GM12878 (cell line): Measurements from ENCODE around the gene REPS1. TPM values are rescaled to one million over a fixed set of nuclear protein-coding genes. Genes with fewer than 3 reads are reported as not detected.
A peak's percentile ranks its signal among the peaks of the same experiment; 100 is the strongest.

Experiments used
- CHD1 ChIP-seq: IDR thresholded peaks from 2 replicates; pipeline ENCODE4 v1.6.1; 2012; ENCODE audit warnings: low read depth, low read length, improper control_type of control experiment
- EED ChIP-seq: sonication (generic); IDR thresholded peaks from 2 replicates; pipeline ENCODE4 v1.6.1; 2016; ENCODE audit warnings: antibody characterized with exemption, low read depth
- FOXM1 ChIP-seq: IDR thresholded peaks from 2 replicates; pipeline ENCODE4 v1.6.1; 2012; ENCODE audit warnings: low read depth, mild to moderate bottlenecking, inconsistent platforms, low read length, moderate library complexity
- GABPA ChIP-seq: IDR thresholded peaks from 2 replicates; pipeline ENCODE4 v1.6.1; 2014; ENCODE audit warnings: antibody characterized with exemption, low read depth, mild to moderate bottlenecking, inconsistent platforms
- HDAC2 ChIP-seq: fragments of 200-600 bp; sonication (generic); IDR thresholded peaks from 2 replicates; pipeline ENCODE4 v1.6.1; 2017
- IKZF2 ChIP-seq, 2 experiments: fragments of 450-650 bp; IDR thresholded peaks; 2 replicates each; pipeline ENCODE4 v1.6.1; 2017; ENCODE audit warnings: mild to moderate bottlenecking in 2 of 2, moderate library complexity in 2 of 2
- IRF4 ChIP-seq: IDR thresholded peaks from 2 replicates; pipeline ENCODE4 v1.6.1; 2011; ENCODE audit warnings: low read depth, low read length
- JUND ChIP-seq: IDR thresholded peaks from 2 replicates; pipeline ENCODE4 v1.6.1; 2012; ENCODE audit warnings: low read depth, mild to moderate bottlenecking, low read length, improper control_type of control experiment, moderate library complexity
- LARP7 ChIP-seq: fragments of 450-650 bp; IDR thresholded peaks from 2 replicates; pipeline ENCODE4 v1.6.1; 2017; ENCODE audit warnings: mild to moderate bottlenecking
- MEF2A ChIP-seq: IDR thresholded peaks from 2 replicates; pipeline ENCODE4 v1.6.1; 2011; ENCODE audit warnings: low read depth, mild to moderate bottlenecking, low read length, moderate library complexity; ENCODE audit not compliant: insufficient read depth
- MTA3 ChIP-seq: IDR thresholded peaks from 2 replicates; pipeline ENCODE4 v1.6.1; 2012; ENCODE audit warnings: low read length, inconsistent platforms, borderline replicate concordance
- NFYB ChIP-seq: IDR thresholded peaks from 2 replicates; pipeline ENCODE4 v1.6.1; 2011; ENCODE audit warnings: low read depth, mild to moderate bottlenecking, low read length, improper control_type of control experiment, moderate library complexity; ENCODE audit not compliant: insufficient read depth
- NR2F1 ChIP-seq: fragments of 450-650 bp; conservative IDR thresholded peaks from 2 replicates; pipeline ENCODE4 v1.6.1; 2017; ENCODE audit warnings: mild to moderate bottlenecking
- POLR2A ChIP-seq: IDR thresholded peaks from 2 replicates; pipeline ENCODE4 v1.6.1; 2011; ENCODE audit warnings: low read depth, mild to moderate bottlenecking, low read length
- RBBP5 ChIP-seq: fragments of 200-600 bp; sonication (generic); conservative IDR thresholded peaks from 2 replicates; pipeline ENCODE4 v1.6.1; 2016
- SMAD1 ChIP-seq: fragments of 450-650 bp; IDR thresholded peaks from 2 replicates; pipeline ENCODE4 v1.6.1; 2018; ENCODE audit warnings: mild to moderate bottlenecking, low read depth; ENCODE audit not compliant: partially characterized antibody
- STAT1 ChIP-seq: fragments of 450-650 bp; conservative IDR thresholded peaks from 2 replicates; pipeline ENCODE4 v1.6.1; 2014; ENCODE audit warnings: antibody characterized with exemption, mild to moderate bottlenecking
- TARDBP ChIP-seq: IDR thresholded peaks from 2 replicates; pipeline ENCODE4 v1.6.1; 2016; ENCODE audit warnings: borderline replicate concordance
- USF1 ChIP-seq: IDR thresholded peaks from 2 replicates; pipeline ENCODE4 v1.6.1; 2011; ENCODE audit warnings: borderline replicate concordance, low read depth, mild to moderate bottlenecking, moderate library complexity, mixed read lengths, low read length; ENCODE audit not compliant: insufficient read depth; ENCODE audit errors: extremely low read length
- ZBTB40 ChIP-seq: fragments of 450-650 bp; IDR thresholded peaks from 2 replicates; pipeline ENCODE4 v1.6.1; 2016; ENCODE audit warnings: mild to moderate bottlenecking, moderate library complexity, borderline replicate concordance
- ZNF384 ChIP-seq: IDR thresholded peaks from 2 replicates; pipeline ENCODE4 v1.6.1; 2012; ENCODE audit warnings: low read depth, mild to moderate bottlenecking, low read length, improper control_type of control experiment, borderline replicate concordance
- ZNF687 ChIP-seq: fragments of 450-650 bp; IDR thresholded peaks from 2 replicates; pipeline ENCODE4 v1.6.1; 2017; ENCODE audit warnings: mild to moderate bottlenecking, moderate library complexity
- polyA plus RNA-seq, 11 experiments: library from polyadenylated mRNA; depleted of rRNA in 4 of 11; unstranded in 6 of 11; stranded (reverse) in 5 of 11; fragments of >200 nt; fragmentation: Nextera tagmentation in 4 of 11; fragmentation: Illumina TruSeq in 1 of 11; extraction: Ambion mirVana in 4 of 11; extraction: Trizol in 1 of 11; gene quantifications; 1 replicate in 1 of 11; 2 replicates in 10 of 11; pipeline versions ENCODE4 v1.2.1 to v1.2.3, GENCODE V29; 2011 to 2016; ENCODE audit warnings: inconsistent platforms in 2 of 11, missing spikeins in 2 of 11, low read depth in 1 of 11
- total RNA-seq, 4 experiments: library from RNA; depleted of rRNA in 3 of 4; stranded (reverse); fragments of >200 nt in 3 of 4; fragmentation: Illumina TruSeq in 1 of 4; extraction: Trizol in 1 of 4; gene quantifications; 2 replicates each; pipeline versions ENCODE4 v1.2.1 to v1.2.3, GENCODE V29; 2013 to 2021

The REPS1 gene
- total and polyA plus RNA-seq, 10 of the 15 experiments (the other 5 are each of a cell fraction or from before 2014, with no cell fraction given), result 13.7 to 59.3 (median 31.7) TPM

GRCh38 chr6:138882369-138883017 is 105.6 kb downstream of the REPS1 start (continued):
- TF ChIP-seq ZBTB40 (no peak), POLR2A (no peak), JUND (no peak), USF1 (no peak), FOXM1 (peak; percentile 82; the same call in 1 of the 2 replicates), MEF2A (no peak), IRF4 (peak; percentile 90), RBBP5 (0 out of 2 replicates have a peak, but pooled peaks have one; percentile 57), MTA3 (peak; percentile 67; the same call in 1 of the 2 replicates), STAT1 (no peak), TARDBP (no peak), NFYB (no peak), ZNF687 (peak; percentile 60; the same call in 1 of the 2 replicates), LARP7 (no peak), SMAD1 (no peak), ZNF384 (no peak), EED (peak; percentile 95), NR2F1 (peak; percentile 65; the same call in 1 of the 2 replicates), CHD1 (no peak), HDAC2 (no peak), GABPA (peak; percentile 61; the same call in 1 of the 2 replicates), IKZF2 (IDR thresholded peaks at IDR 0.05) (peak; percentile 90 to 95)
